ENCODE measurements around the gene SFSWAP. TPM values are rescaled to one million over a fixed set of nuclear protein-coding genes. Genes with fewer than 3 reads are reported as not detected.
"Not testable (repeated sequence)": the region's sequence is repeated elsewhere in the genome, so short reads cannot be mapped to it uniquely, and the experiment has no call there.

The SFSWAP gene
- polyA plus RNA-seq, 3 donors: 43.9 to 61.8 (median 44.8) TPM

GRCh38 chr12:131795064-131795463, 84.2 kb downstream of the SFSWAP start:
- no peak for DNase-seq (ENCODE audit: extremely low read depth in 1 of 11, low read depth in 9 of 11, low spot score in 4 of 11)

- peak in 1 of 11 donors; percentile 14 for DNase-seq (ENCODE audit: extremely low read depth in 1 of 11, low read depth in 9 of 11, low spot score in 4 of 11)
These were observed 85.0 kb downstream of the SFSWAP start for GRCh38 chr12:131795690-131796410.

- no peak for DNase-seq (ENCODE audit: extremely low read depth in 1 of 11, low read depth in 9 of 11, low spot score in 4 of 11)
These were observed 85.5 kb downstream of the SFSWAP start for GRCh38 chr12:131796411-131796736.

- no peak for DNase-seq (ENCODE audit: extremely low read depth in 1 of 11, low read depth in 9 of 11, low spot score in 4 of 11)
These were observed 86.1 kb downstream of the SFSWAP start for GRCh38 chr12:131796754-131797587.

- no peak for DNase-seq (ENCODE audit: extremely low read depth in 1 of 11, low read depth in 9 of 11, low spot score in 4 of 11)
These were observed 86.7 kb downstream of the SFSWAP start for GRCh38 chr12:131797588-131797934.

DNA sequence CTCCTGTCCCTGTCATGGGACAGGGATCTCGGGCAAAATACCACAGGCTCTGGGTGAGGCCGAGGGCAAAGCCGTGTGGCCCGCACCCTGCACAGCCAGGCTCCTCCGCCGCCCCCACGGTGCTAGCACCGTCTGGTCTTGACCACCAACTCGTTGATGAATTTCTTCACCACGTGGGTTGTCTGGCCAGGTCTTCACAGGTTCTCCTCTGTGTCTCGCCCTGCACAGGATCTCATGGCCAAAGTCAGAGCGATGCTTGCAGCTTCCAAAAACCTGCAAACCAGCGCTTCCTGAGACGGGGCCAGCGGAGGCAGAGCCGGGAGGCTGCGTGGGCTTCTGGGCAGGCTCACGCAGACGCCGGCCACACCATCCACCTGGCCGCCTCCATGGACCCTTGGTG, 88.3 kb downstream of the SFSWAP start:
- DNase-seq (ENCODE audit: extremely low read depth in 1 of 11, low read depth in 9 of 11, low spot score in 4 of 11): no peak

DNA sequence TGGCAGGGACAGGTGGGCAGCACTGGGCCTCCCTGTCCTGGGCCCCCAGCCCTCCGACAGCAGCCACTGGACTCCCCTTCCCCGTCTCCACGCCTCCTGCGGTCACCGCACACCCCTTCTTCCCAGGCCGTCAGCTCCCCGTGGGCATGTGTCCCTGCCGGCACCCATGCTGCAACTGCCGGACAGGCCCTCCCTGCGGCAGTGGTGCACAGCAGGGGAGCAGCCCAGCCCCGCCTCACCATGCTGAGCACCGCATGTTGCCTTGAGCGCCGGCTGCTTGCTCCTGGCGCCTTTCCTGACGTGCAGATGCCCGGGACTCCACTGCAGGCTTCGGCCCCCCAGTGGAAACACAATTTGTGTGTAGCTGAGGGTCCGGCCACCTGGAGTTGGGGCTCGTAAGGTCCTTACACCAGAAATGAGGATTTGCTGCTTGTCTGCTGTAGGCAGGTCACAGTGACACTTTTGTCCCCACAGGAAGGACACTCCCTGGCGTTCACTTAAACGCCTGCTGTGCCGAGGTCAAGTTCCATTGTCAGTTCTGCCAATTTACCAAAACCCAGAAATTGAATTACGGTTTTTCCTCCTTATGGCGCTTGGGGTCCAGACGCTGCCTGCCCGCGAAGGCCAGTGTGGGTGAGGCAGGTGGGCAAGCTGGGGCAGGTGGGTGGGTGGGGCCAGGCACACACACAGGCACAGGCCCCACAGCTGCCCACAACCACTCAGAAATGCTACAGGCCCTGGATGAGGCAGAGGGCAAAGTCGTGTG, 89.1 kb downstream of the SFSWAP start:
- DNase-seq (ENCODE audit: extremely low read depth in 1 of 11, low read depth in 9 of 11, low spot score in 4 of 11): no peak

DNA sequence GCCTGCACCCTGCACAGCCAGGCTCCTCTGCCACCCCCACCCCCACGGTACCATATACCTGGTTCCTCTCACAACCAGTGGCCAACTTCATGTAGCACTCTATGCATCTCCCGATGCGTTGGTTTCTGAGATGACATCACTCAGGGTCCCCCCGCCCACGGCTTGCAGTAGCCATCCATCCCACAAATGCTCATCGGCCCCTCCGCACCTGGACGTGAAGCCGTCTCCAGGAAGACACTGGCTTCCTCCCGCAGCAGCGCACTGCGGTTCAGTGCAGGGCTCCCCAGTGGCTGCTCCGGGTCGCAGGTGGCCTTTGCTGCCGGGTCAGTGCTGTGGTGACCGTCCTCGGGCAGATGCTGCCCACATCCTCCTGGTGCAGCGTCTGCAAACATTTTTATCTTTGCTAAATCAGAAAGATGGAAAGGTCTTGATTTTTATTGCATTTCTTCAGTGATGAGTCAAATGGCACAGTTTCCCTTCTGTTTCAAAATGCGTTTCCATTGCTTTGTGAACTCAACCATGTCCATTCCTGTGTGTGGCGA, 89.8 kb downstream of the SFSWAP start:
- no peak for DNase-seq (ENCODE audit: extremely low read depth in 1 of 11, low read depth in 9 of 11, low spot score in 4 of 11)

- DNase-seq (ENCODE audit: extremely low read depth in 1 of 11, low read depth in 9 of 11, low spot score in 4 of 11): no peak
These were observed 90.5 kb downstream of the SFSWAP start for GRCh38 chr12:131801254-131801866.

DNA sequence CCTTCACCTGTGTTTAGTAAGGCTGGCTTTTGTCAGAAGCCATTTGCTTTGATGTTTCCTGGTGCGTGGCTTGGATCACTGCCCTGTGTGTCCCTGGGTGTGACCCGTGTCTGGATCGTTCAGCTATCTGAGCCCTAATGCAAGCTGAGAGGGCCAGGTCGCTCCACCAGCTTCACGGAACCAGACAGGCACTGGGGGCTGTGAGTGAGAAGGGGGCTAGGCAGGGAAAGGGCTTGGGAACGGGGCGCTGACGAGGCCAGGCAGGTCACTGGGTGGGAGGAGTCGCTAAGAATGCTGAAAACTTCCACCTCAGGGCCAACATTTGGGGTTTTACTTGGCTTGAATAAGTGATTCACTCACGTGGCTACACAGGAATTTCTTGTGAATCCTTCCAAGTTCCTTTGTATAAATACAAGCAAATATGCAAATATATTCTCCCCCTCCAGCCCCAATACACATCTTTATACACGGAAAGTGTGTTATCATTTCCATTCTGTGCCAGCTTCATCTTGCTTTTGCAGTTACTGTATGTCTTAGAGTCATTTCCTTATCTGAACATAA, 93.2 kb downstream of the SFSWAP start:
- DNase-seq (ENCODE audit: extremely low read depth in 1 of 11, low read depth in 9 of 11, low spot score in 4 of 11): no peak

DNA sequence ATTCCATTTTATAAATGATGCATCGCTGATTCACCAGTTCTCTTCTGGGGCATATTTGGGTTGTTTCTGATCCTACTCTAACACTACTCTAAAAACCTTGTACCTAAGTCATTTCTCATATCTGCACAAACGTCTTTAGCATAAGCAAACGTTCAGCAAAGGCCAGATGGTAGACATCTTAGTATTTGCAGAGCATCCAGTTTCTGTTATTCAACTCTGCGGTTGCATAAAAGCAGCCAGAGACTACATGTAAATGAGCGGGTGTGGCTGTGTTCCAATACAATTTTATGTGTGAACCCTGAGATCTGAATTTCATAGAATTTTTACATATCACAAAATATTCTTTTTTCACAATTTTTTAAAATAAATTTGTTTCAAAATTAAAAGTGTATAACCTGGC, 94.5 kb downstream of the SFSWAP start:
- DNase-seq (ENCODE audit: extremely low read depth in 1 of 11, low read depth in 9 of 11, low spot score in 4 of 11): no peak

DNA sequence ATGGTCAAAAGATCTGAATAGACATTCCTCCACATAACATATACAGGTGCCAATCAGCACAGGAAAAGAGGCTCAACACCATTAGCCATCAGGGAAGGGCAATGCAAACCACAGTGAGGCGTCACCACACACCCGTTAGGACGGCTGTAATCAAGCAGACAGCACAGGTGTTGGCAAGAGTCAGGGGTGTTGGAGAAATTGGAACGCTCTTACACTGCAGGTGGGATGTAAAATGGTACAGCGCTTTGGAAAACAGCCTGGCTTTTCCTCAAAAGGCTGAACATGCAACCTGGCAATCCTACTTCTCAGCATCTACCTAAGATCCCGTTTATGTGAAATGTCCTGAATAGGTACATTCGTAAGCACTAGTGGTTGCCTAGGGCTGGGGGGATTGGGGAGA, 95.8 kb downstream of the SFSWAP start:
- DNase-seq (ENCODE audit: extremely low read depth in 1 of 11, low read depth in 9 of 11, low spot score in 4 of 11): no peak

- DNase-seq (ENCODE audit: extremely low read depth in 1 of 11, low read depth in 9 of 11, low spot score in 4 of 11): no peak
These were observed 98.0 kb downstream of the SFSWAP start for GRCh38 chr12:131808744-131809371.

GRCh38 chr12:131809476-131810254, 98.8 kb downstream of the SFSWAP start:
- DNase-seq (ENCODE audit: extremely low read depth in 1 of 11, low read depth in 9 of 11, low spot score in 4 of 11): not testable (repeated sequence)

DNA sequence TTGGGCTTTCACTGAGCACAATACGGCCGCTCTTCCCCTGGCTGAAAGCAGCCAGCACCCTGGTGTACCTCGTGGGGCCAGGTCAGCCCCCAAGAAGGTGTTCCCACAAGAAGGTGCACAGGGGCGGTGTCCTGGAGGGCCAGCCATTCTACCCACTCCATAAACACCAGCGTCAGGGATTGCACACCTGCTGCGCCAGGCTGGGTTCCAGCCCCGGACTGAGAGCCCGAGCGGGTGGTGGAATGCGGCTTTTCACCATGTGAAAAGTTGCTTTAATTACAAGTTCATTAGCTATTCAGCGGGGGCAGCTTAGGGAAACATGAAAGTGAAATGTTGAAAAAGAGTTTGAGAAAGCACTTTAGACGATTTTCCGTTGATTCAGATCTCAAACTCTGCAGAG, 99.8 kb downstream of the SFSWAP start:
- DNase-seq (ENCODE audit: extremely low read depth in 1 of 11, low read depth in 9 of 11, low spot score in 4 of 11): no peak

DNA sequence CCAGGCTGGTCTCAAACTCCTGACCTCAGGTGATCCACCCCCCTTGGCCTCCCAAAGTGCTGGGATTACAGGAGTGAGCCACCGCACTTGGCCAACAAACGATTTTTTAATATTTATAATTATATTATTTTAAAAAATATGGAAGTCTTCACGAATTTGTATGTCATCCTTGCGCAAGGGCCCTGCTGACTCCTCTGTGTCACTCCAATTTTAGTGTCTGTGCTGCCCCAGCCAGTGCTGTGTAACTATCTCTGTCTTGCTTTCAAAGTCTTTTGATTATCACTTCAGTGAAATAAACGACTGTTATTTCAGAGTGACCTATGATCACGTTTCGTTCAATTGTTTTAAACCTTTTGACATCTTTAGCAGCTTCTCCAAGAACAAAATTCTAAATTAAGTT, 104.2 kb downstream of the SFSWAP start:
- no peak for DNase-seq (ENCODE audit: extremely low read depth in 1 of 11, low read depth in 9 of 11, low spot score in 4 of 11)

- no peak for DNase-seq (ENCODE audit: extremely low read depth in 1 of 11, low read depth in 9 of 11, low spot score in 4 of 11)
These were observed 105.6 kb downstream of the SFSWAP start for GRCh38 chr12:131816495-131816894.

DNA sequence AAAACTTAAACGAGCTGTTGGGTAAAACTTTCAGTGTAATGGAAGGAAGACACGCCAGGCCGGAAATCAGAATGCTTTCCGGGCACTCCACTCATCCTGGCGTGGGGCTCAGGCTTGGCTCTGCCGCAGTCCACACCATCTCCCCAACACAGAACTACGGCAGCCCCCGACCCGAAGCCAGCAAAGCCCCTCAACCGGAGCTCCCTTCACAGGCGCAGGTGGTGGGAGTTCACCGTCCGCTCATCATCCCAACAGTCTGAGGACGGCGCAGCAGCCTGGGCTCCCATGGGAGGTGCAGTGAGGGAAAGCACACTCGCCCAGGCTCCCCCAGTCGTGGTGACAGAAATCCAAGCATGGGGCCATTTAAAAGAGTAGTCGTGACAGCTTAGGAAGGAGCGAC, 106.4 kb downstream of the SFSWAP start:
- DNase-seq (ENCODE audit: extremely low read depth in 1 of 11, low read depth in 9 of 11, low spot score in 4 of 11): no peak
